IPS-20b (cell line): Measurements from ENCODE around the gene ZFC3H1.

ENCODE experiments used
- H3K27ac ChIP-seq: one replicate; pipeline ENCODE4 v1.5.1; 2013; ENCODE audit warnings: low read length
- H3K27me3 ChIP-seq: 2 replicates; pipeline ENCODE4 v1.6.1; 2013; ENCODE audit warnings: mild to moderate bottlenecking, low read length, inconsistent platforms; ENCODE audit not compliant: insufficient read depth
- H3K36me3 ChIP-seq: 2 replicates; pipeline ENCODE4 v1.6.1; 2013; ENCODE audit warnings: low read depth, mild to moderate bottlenecking, inconsistent platforms, low read length, moderate library complexity; ENCODE audit not compliant: insufficient read depth
- H3K4me1 ChIP-seq: 2 replicates; pipeline ENCODE4 v1.6.1; 2013; ENCODE audit warnings: mild to moderate bottlenecking, control low read depth, inconsistent platforms, low read length, moderate library complexity; ENCODE audit not compliant: insufficient read depth
- H3K4me3 ChIP-seq: 2 replicates; pipeline ENCODE4 v1.5.1; 2013; ENCODE audit warnings: mild to moderate bottlenecking, low read length, inconsistent platforms
- H3K9ac ChIP-seq: 2 replicates; pipeline ENCODE4 v1.6.1; 2013; ENCODE audit warnings: low read depth, mild to moderate bottlenecking, inconsistent platforms, low read length, moderate library complexity
- H3K9me3 ChIP-seq: 2 replicates; pipeline ENCODE4 v1.6.1; 2013; ENCODE audit warnings: mild to moderate bottlenecking, low read depth, low read length, inconsistent platforms; ENCODE audit not compliant: insufficient read depth

ZFC3H1 gene

DNA sequence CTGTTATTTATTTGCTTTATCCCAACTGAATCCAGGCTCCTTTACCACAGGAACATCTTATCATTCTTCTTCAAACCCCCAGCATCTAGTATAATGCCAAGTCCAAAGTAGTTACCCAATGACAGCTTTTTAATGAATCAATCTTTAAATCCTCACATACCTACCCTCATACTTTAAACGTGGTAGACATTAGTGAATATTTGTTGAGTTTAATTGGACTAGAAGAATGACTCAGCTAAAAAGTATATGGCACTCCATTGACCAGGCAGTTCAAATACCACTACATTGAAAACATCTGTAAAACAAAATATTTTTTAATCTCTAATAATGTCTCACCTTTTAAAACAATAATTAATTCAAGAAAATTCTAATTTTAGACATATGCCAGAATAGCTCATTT, 98.1 kb downstream of the ZFC3H1 start:
- no peaks in the 10 kb centered on the region for H3K4me1 ChIP-seq
- no peak overlapping the region for H3K27ac ChIP-seq
- no peaks in the 10 kb centered on the region for H3K36me3 ChIP-seq
- H3K9ac ChIP-seq: no peak overlapping the region
- H3K27me3 ChIP-seq: no peaks in the 10 kb centered on the region
- H3K4me3 ChIP-seq: no peak overlapping the region
- H3K9me3 ChIP-seq: no peaks in the 10 kb centered on the region

DNA sequence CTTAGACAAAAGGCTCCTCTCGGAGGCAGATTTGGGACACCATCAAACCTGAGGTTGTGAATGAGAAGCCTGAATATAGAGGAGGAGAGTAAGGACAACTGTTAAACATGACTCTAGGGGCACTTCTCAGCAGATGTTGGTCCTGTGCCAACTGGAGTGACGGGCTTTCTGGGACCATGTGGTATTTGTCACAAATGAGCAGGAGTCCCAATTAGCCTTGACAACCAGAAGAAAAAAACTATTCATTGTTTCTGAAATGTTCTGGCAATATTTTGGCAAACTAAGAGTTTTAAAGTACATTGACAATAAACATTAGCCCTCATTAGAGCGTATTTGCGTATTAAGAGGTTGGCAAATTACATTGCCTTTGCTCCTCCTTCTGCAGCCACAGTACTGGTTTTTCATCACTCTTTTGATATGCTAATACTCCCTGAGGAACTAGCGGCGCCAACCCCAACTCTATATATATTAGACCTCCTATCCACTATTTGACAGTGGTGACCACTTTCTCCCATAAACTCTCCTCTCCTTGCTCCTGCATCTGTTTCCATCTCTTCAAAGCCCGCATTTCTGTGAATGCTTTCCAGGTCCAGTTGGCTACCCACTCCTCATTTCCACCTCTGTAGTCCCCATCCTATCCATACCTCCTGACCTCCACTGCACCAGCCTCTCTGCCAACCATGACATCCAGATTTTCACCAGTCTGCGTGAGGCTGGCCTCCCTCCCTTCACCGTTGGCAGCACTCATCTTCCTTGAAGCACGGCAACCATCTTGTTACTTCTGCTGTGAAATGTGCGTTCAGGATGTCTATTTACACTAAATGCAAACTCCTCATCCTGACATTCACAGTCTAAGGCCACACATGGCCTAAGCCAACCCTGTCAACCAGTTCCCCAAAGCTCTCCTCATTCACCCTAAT, 100.7 kb downstream of the ZFC3H1 start:
- no peak overlapping the region for H3K4me3 ChIP-seq
- H3K27ac ChIP-seq: no peak overlapping the region
- H3K9me3 ChIP-seq: no peaks in the 10 kb centered on the region
- H3K36me3 ChIP-seq: no peaks in the 10 kb centered on the region
- H3K9ac ChIP-seq: no peak overlapping the region
- H3K27me3 ChIP-seq: no peaks in the 10 kb centered on the region
- H3K4me1 ChIP-seq: no peaks in the 10 kb centered on the region
